ENCODE results near the gene DNAJB1. TPM values are rescaled to one million over a fixed set of nuclear protein-coding genes. Genes with fewer than 3 reads are reported as not detected.
A peak's percentile ranks its signal among the peaks of the same experiment; 100 is the strongest.
"Not testable (repeated sequence)": the region's sequence is repeated elsewhere in the genome, so short reads cannot be mapped to it uniquely, and the experiment has no call there.

DNAJB1 gene
- total and polyA plus RNA-seq, 2 of the 13 experiments (the other 11 are each of a cell fraction or from before 2014, with no cell fraction given), result 87.5 to 97.3 TPM

- ATAC-seq; H3K36me3 ChIP-seq (replicated peaks in 1 of 2; ENCODE audit: control insufficient read depth in 1 of 2, insufficient read depth in 2 of 2, low read length in 2 of 2); H3K4me3 ChIP-seq (replicated peaks in 1 of 3; ENCODE audit: insufficient read depth in 1 of 3, low read depth in 2 of 3, low read length in 3 of 3); H3K27me3 ChIP-seq (ENCODE audit: control insufficient read depth in 1 of 2, insufficient read depth in 2 of 2, low read length in 2 of 2); H4K20me1 ChIP-seq (ENCODE audit: insufficient read depth, low read length); DNase-seq (ENCODE audit: low spot score); H2AFZ ChIP-seq (ENCODE audit: low read length); H3K27ac ChIP-seq (ENCODE audit: extremely low read length, insufficient read depth, low read length); FAIRE-seq; H3K9ac ChIP-seq (ENCODE audit: insufficient read depth, low read depth, low read length); H3K4me2 ChIP-seq (ENCODE audit: low read depth, low read length); H3K79me2 ChIP-seq (ENCODE audit: insufficient read depth, low read length); intact Hi-C loops (cut with micrococcal nuclease; ENCODE audit: unreplicated experiment); H3K9me3 ChIP-seq (ENCODE audit: low read length); BruUV-seq (replicated peaks): not testable (repeated sequence)
- ChIA-PET POLR2A (interaction anchor here (0.7 to 1.7 kb wide), 4 partner anchors 9 to 620 kb away, joined by 3 to 11 read pairs (median 6); partner anchors contain the start of gene DNAJB1), CTCF (ENCODE audit: low intra/inter-chr PET ratio, low total read pairs) (interaction anchor here (1.3 kb wide), 1 partner anchor 52 kb away, joined by 6 read pairs; no protein-coding TSS in a partner anchor)
- peak in 1 of 2 experiments; percentile 11; a peak in 1 of 4 replicates for TF ChIP-seq MAFK (conservative IDR thresholded peaks at IDR 0.05 in 1 of 2, IDR thresholded peaks at IDR 0.05 in 1 of 2; ENCODE audit: low read length in 2 of 2)
- H3K4me1 ChIP-seq (ENCODE audit: insufficient read depth, low read length), result peaks cover 73% of the 10 kb centered on the region
- 71% methylated on average over 8 of the region's 8 CpGs for whole genome bisulfite sequencing (ENCODE audit: low lambda C conversion rate)
- in situ Hi-C loops (cut with HindIII; ENCODE audit: extremely low pct_ligation_motif_present, low pct_unique_long_range_greater_than_20kb), result loop anchor here (5.0 kb wide), 1 partner anchor 43 kb away; no protein-coding TSS in a partner anchor
Measured at GRCh38 chr19:14504575-14504974, 13.6 kb downstream of the DNAJB1 start.

GRCh38 chr19:14503285-14503684, 14.9 kb downstream of the DNAJB1 start:
- ChIA-PET POLR2A (interaction anchor here (1.3 to 1.7 kb wide), 3 partner anchors 10 to 51 kb away, joined by 3 to 11 read pairs (median 8); partner anchors contain the start of gene DNAJB1), CTCF (ENCODE audit: low intra/inter-chr PET ratio, low total read pairs) (no interaction called here)
- intact Hi-C loops (cut with micrococcal nuclease; ENCODE audit: unreplicated experiment) (no loop called here), in situ Hi-C loops (cut with HindIII; ENCODE audit: extremely low pct_ligation_motif_present, low pct_unique_long_range_greater_than_20kb) (loop anchor here (5.0 kb wide), 1 partner anchor 44 kb away; no protein-coding TSS in a partner anchor)
- Histone ChIP-seq H3K79me2 (ENCODE audit: insufficient read depth, low read length) (no peaks in the 10 kb centered on the region), H3K4me3 (replicated peaks in 1 of 3; ENCODE audit: insufficient read depth in 1 of 3, low read depth in 2 of 3, low read length in 3 of 3) (no peak overlapping the region), H4K20me1 (ENCODE audit: insufficient read depth, low read length) (no peaks in the 10 kb centered on the region), H3K4me1 (ENCODE audit: insufficient read depth, low read length) (peaks cover 66% of the 10 kb centered on the region), H3K9ac (ENCODE audit: insufficient read depth, low read depth, low read length) (no peak overlapping the region), H2AFZ (ENCODE audit: low read length) (no peak overlapping the region), H3K4me2 (ENCODE audit: low read depth, low read length) (0 out of 2 replicates have a peak overlapping the region, but pooled peaks have one; percentile 16), H3K27me3 (ENCODE audit: control insufficient read depth in 1 of 2, insufficient read depth in 2 of 2, low read length in 2 of 2) (no peaks in the 10 kb centered on the region), H3K9me3 (ENCODE audit: low read length) (no peaks in the 10 kb centered on the region), H3K36me3 (replicated peaks in 1 of 2; ENCODE audit: control insufficient read depth in 1 of 2, insufficient read depth in 2 of 2, low read length in 2 of 2) (no peaks in the 10 kb centered on the region), H3K27ac (ENCODE audit: extremely low read length, insufficient read depth, low read length) (no peak overlapping the region)
- no TSS peak for BruUV-seq (replicated peaks)
- TF ChIP-seq MED1 (CRISPR knock-in tag; IDR thresholded peaks at IDR 0.05), result no peak
- no peak for TF ChIP-seq ZNF441 (CRISPR knock-in tag; IDR thresholded peaks at IDR 0.05; ENCODE audit: borderline replicate concordance)
- TF ChIP-seq ZNF468 (CRISPR knock-in tag; IDR thresholded peaks at IDR 0.05), result no peak
- no peak for TF ChIP-seq ZNF143 (CRISPR knock-in tag; IDR thresholded peaks at IDR 0.05)
- no peak for TF ChIP-seq MEF2D (CRISPR knock-in tag; IDR thresholded peaks at IDR 0.05)
- TF ChIP-seq NR2F2 (IDR thresholded peaks at IDR 0.05; ENCODE audit: borderline replicate concordance, low read depth), result no peak
- TF ChIP-seq, protein P1, sequence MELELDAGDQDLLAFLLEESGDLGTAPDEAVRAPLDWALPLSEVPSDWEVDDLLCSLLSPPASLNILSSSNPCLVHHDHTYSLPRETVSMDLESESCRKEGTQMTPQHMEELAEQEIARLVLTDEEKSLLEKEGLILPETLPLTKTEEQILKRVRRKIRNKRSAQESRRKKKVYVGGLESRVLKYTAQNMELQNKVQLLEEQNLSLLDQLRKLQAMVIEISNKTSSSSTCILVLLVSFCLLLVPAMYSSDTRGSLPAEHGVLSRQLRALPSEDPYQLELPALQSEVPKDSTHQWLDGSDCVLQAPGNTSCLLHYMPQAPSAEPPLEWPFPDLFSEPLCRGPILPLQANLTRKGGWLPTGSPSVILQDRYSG (CRISPR knock-in tag; IDR thresholded peaks at IDR 0.05), result no peak
- no peak for TF ChIP-seq ZNF570 (CRISPR knock-in tag; IDR thresholded peaks at IDR 0.05; ENCODE audit: borderline replicate concordance)
- no peak for TF ChIP-seq SP5 (CRISPR knock-in tag; IDR thresholded peaks at IDR 0.05; ENCODE audit: borderline replicate concordance, low read depth)
- TF ChIP-seq ONECUT2 (CRISPR knock-in tag; IDR thresholded peaks at IDR 0.05), result no peak
- TF ChIP-seq MIER2 (CRISPR knock-in tag; IDR thresholded peaks at IDR 0.05), result no peak
- DNase-seq (ENCODE audit: low spot score) (no peak), FAIRE-seq (no peak), ATAC-seq (no peak)
- 35% methylated on average over 1 of the region's 1 CpG for WGBS (ENCODE audit: low lambda C conversion rate)
